ENCODE results near the gene RPL7A. TPM values are rescaled to one million over a fixed set of nuclear protein-coding genes. Genes with fewer than 3 reads are reported as not detected.
"Not testable (repeated sequence)": the region's sequence is repeated elsewhere in the genome, so short reads cannot be mapped to it uniquely, and the experiment has no call there.

Gene RPL7A
- total RNA-seq, 1 donor from 2014 or later: 2,501 TPM

DNA sequence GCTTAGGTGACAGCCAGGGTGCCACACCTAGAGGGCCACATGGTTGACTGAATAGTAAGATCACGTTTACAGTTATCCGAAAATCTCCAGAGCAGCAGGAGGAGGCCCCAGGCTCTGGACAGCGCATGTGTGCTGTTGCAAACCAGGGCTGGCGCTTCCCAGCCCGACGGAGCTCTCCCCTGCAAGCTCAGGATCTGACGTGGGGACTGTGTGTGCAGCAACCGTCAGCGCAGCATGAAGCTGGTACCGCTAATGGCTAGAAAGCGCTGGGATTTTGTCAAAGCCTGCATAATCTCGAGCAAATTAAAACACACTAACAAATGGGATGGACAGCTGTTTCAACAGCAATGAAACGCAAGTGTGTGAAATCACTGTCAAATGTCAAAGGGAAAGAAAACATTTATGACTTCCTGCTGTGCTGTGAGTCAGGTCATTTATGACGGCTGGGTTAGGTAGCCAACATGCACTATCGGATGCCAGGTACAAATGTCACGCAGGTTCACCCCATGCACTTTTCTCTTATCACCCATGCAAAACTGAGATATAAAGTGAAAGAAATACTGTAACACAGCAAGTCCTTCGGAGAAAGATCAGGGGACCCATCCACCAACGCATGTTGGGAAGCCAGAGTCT is 20.3 kb downstream of the RPL7A start:
- DNase-seq (ENCODE audit: low spot score): no peak

DNA sequence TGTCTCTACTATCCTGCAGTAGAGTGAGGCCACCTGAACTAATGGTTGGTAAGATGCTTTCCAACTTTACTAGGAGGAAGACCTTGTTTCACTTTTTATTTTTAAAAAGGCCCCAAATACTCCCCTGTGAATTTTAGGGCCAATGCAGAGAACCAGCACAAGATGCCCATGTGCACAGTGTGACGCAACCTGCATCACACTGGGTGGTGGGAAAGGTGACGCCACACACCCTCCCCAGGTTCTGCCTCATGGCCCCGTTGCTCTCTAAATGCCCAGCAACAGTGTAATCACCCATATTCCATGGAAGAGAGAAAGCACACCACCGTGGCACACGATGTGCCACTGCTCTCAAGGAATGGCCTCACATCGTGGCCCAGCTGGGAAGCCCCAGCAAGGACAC is 21.4 kb downstream of the RPL7A start:
- DNase-seq (ENCODE audit: low spot score): no peak

DNA sequence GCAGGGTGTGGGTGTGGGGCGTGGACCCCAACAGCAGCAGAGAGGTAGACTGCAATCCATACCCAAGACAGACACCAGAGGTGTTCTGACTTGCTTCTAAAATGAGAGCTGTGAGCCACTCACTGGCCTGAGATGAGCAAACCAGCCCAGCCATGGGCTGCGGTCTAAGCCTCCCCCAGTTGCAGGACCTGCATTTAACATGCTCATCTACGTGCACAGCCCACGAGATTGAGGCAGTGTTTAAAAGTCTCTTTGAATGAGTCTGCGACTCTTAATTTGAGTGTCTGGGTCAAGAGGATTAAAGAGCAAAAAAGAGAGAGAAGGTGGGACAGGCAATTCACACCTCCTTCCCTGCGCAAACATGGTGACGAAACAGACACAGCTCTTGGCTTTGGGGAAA is 21.9 kb downstream of the RPL7A start:
- no peak for DNase-seq (ENCODE audit: low spot score)

DNA sequence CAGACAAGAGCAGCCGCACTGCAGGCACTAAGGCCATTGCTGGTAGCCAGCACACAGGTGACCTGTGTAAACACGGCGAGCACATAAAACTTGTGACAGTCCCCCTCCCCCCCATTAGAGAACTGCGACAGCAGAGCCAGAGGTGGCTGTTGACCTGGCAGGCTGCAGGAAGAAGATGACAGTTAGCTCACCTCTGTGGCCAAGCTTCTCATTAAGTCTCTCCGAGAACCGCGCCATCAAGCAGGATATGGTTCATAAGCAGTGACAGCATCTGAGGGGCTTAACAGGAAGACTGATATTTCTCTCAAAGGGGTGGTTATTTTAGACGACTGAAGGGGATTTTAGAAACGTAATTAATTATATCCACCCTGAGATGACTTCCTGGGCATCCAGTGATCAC is 22.7 kb downstream of the RPL7A start:
- DNase-seq (ENCODE audit: low spot score): no peak

DNA sequence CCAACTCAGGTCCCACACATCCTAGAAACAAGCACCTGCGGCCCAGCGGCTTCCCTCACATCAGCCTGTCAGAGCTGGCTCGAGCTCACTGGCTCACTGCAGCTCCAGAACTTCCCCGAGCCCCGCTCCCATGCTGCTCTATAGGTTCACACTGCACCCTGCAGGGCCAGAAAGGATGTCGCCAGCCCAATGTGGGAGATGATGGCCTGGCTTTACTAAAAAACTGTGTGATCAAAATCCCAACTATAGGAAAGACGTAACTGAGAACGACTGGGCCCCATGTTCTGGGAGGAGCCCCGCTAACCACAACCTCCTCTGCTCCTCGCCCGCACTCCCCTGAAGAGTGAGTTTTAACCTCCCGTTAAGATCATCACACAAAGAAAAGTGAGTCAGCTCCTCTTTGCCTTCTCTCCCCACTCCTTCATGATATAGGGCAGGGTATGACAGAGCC is 23.3 kb downstream of the RPL7A start:
- no peak for DNase-seq (ENCODE audit: low spot score)

DNA sequence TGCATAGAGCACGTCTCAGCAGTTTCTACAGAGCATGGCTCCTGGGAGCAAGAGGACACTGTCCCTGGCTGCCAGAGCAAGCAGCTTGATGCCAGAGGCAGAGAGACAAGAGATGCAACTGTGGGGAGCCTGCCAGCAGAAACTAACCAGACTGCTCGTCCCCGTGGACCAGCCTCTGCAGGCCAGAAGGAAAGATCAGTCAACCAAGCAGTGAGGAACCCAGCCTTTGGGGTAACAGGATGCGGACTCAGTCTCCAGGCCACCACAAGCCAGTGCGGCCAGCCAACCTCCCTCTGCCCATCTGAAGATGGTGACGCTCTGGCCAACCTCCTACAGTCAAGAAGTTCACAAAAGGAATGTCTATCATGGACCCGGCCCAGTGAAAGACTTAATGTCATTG is 24.1 kb downstream of the RPL7A start:
- no peak for DNase-seq (ENCODE audit: low spot score)

DNA sequence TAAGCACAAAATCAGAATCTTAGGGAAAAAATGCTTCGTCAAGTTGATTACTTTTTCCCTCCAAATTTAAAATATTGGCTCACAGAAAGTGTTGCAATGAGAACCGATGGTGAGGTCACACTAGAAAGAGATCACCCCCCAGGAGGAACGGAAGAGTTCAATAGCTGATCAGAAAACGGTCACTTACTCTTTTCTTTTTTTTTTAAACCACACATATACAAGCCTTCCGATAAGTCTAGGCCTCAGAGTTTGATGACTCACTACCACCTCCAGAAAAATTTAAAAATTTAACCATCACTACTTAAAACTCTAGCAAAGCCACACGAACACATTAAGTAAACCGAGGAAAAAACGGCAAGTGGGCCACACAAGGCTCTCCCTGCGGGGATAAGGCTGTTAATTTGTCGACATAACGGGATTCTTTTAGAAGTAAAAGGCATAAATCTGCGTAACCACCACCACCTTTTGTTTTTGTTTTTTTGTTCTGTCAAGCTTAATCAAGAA is 26.6 kb downstream of the RPL7A start:
- no peak for DNase-seq (ENCODE audit: low spot score)

DNA sequence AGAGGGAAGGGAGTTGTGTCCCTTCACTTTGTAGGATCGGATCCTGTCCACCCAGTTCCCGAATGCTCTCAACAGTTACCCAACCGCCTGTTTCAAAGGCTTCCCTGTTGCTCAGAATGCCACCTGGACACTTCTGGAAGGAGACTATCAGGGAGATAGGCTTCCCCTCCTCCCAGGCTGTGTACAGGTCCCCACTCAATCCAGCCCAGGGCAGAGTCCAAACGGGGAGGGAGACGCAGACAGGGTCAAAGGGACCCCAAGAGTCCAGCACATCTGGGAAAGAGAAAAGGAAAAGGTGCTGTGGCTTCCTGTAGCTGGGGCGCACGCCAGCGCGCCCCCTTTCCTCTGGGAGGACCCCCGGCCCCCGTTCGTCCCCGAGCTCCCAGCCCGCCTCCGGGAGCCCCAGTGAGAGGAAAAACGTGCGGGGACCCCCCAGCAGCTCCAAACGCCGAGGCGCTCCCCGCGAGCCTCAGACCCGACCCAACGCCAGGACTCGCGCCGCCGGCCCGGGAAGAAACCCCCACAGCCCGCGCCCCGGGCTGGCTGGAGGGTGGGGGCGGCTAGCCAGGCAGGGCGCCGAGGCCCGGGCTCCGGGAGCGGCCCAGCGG is 27.2 kb downstream of the RPL7A start:
- DNase-seq (ENCODE audit: low spot score): no peak

DNA sequence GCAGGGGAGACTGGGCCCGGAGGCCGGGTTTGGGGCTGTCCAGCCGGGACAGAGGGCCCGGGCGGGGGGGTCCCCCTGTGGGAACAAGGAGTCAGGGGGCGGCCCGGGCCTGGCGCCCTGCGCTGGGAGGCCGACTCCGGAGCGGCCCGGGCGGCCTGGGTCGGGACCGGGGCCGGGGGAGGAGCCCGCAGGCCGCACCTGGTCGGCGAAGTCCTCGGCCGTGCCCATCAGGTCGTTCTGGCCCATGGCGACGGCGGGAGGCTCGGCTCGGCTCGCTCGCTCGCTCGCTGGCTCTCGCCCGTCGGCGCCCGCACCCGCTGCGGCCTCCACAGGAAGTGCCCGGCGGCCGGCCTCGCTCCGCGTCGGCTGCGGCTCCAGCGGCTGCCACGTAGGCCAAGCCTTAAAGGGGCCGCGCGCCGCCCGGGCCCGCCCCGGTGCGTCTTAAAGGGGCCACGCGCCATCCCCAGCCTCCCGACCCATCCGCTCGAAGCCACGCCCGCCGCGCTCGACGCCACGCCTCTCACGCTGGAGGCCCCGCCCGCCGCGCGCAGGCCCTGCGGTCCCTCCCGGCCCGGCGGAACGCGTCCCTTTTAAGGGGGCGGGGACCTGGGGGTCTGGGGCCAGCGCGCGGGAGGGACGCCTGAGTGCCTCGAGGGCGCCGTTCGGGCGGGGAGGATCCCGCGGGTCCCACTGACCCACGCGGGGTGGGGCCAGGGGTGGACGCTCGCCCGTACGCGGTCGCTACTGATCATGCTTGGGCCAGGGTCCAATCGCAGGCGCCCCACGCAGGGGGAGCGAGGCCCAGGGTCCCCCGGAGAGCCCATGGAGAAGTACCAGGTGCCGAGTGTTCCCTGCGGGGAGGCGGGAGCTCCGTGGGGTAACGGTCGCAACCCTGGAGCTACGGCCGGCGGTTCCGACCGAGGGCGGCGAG is 28.0 kb downstream of the RPL7A start, which contains the start of the genes STKLD1 and SURF4:
Gene STKLD1, plus strand, starts transcription at position 643 of the 931 bp plus-strand sequence. Its CDS starts 108 bp downstream, at position 751.
Gene SURF4, minus strand, starts transcription at position 337 of the 931 bp plus-strand sequence. Its CDS starts 91 bp downstream, at position 246.
- DNase-seq (ENCODE audit: low spot score): peak; percentile 96

DNA sequence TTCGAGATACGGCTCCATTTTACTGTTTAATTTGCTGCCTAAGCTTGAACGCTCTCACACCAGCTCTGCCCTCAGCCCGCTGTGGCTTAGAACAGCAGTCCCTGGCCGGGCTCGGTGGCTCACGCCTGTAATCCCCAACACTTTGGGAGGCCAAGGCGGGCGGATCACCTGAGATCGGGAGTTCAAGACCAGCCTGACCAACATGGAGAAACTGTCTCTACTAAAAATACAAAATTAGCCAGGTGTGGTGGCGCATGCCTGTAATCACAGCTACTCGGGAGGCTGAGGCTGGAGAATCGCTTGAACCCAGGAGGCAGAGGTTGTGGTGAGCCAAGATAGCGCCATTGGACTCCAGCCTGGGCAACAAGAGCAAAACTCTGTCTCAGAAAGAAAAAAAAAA is 29.3 kb downstream of the RPL7A start:
- DNase-seq (ENCODE audit: low spot score): not testable (repeated sequence)

DNA sequence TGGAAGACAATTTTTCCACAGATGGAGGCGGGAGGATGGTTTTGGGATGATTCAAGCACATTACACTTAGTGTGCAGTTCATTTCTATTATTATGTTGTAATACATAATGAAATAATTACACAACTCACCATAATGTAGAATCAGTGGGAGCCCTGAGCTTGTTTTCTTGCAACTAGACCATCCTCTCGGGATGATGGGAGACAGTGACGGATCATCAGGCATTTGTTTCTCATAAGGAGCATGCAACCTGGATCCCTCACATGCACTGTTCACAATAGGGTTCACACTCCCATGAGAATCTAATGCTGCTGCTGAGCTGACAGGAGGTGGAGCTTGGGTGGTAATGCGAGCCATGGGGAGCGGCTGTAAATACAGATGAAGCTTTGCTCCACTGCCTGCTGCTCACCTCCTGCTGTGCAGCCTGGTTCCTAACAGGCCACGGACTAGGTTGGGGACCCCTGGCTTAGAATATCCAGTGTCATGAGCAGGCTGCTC is 29.8 kb downstream of the RPL7A start:
- DNase-seq (ENCODE audit: low spot score): no peak

DNA sequence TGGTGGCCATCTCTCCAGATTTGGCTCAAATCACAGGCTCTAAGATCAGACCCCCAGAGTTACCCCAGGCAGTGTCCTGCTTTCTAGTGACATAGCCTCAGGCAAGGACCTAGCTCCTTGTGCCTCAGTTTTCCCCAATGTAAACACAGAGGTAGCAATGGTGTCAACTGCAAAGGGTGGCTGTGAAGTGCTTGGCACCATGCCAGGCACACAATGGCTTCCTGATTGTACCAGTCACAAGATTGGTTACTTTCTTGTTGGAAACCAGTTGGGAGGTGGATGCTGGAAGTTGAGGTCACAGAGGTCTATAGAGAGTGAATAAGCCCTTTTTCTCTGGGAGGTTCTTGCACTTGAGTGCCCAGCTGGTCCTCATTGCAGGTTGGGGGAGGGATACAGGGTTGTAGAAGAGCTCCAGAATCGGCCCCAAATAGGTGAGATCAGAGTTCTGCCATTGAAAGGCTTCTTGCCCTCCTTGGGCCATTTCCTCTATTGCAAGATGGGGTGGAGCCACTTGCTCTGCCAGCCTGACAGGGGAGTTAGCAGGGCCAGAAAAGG is 30.5 kb downstream of the RPL7A start:
- no peak for DNase-seq (ENCODE audit: low spot score)

DNA sequence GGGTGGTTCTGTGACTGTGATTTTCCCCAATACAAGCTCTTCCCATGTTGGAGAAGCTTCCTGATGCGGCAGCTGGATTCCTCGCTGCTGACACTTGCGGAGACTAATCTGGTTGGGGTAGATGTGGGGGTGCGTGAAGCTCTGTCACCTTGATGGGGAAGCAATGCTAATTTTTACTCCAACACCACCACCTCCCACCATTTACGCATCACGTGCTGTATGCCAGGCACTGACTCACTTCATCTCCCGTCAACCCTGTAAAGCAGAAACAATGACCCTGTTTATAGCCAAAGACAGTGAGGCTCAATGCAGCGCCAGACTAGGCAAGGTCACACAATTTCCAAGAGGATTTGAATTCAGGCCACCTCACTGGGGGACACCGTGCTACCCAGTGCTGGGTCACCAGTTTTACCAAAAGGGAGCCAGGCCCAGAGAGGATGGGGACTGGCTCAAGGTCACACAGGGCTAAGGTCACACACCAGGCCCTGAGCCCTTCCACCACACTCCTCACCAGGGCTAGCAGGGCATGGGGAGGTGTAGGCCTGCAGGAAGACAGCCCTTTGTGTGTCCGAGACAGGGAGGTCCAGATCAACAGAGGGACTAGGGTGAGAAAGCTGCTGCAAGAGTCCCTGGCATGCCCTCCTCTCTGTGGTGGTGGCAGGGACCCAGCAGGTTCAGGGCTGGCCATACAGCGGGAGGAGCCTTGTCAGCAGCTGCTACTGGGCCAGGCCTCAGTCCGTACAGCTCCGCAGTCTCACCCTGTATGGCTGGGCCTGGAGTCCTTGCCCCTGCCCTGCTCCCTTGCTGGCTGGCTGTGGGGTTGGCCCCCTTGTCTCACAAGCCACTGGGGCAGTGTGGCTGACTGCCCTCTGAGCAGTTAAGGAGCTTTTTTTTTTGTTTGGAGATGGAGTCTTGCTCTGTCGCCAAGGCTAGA is 31.4 kb downstream of the RPL7A start:
- no peak for DNase-seq (ENCODE audit: low spot score)

DNA sequence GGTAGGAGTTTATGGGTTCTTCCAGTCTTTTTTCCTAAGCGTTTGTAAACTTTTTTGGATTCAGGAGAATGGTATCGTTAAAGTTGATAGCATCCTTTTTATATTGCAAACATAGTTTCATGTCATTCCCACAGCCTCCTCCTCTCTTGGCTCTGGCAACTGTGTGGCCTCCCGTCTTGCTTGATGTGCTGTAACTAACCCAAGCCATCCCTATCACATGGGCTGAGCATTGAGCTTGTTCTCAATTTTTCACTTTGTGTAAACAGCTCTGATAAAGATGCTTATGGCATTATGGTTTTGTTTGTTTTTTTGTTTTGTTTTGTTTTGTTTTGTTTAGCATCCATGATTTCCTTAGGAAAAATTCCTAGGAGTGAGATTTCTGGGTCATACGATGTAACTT is 32.7 kb downstream of the RPL7A start:
- no peak for DNase-seq (ENCODE audit: low spot score)

DNA sequence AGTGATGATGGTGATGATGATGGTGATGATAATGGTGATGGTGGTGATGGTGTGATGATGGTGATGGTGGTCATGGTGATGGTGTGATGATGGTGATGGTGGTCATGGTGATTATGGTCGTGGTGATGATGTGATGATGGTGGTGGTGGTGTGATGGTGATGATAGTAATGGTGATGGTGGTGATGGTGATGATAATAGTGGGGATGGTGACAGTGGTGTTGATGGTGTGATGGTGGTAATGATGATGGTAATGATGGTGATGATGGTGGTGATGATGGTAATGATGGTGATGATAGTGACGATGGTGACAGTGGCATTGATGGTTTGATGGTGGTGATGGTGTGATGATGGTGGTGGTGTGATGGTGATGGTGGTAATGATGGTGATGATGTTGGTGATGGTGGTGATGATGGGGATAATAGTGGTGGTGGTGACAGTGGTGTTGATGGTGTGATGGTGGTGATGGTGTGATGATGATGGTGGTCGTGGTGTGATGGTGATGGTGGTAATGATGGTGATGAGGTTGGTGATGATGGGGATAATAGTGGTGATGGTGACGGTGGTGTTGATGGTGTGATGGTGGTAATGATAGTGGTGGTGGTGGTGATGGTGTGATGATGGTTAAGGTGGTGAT is 34.6 kb downstream of the RPL7A start:
- no peak for DNase-seq (ENCODE audit: low spot score)

DNA sequence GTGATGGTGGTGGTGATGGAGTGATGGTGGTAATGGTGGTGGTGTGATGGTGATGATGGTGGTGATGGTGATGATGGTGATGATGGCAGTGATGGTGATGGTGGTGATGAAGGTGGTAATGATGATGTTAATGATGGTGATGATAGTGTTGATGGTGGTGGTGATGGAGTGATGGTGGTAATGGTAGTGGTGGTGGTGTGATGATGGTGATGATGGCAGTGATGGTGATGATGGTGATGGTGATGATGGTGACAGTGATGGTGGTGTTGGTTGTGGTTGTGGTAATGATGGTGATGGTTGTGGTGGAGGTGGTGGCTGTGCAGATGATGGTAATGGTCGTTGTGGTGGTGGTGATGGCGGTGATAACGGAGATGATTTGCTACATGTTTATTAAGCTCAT is 35.4 kb downstream of the RPL7A start:
- DNase-seq (ENCODE audit: low spot score): no peak

DNA sequence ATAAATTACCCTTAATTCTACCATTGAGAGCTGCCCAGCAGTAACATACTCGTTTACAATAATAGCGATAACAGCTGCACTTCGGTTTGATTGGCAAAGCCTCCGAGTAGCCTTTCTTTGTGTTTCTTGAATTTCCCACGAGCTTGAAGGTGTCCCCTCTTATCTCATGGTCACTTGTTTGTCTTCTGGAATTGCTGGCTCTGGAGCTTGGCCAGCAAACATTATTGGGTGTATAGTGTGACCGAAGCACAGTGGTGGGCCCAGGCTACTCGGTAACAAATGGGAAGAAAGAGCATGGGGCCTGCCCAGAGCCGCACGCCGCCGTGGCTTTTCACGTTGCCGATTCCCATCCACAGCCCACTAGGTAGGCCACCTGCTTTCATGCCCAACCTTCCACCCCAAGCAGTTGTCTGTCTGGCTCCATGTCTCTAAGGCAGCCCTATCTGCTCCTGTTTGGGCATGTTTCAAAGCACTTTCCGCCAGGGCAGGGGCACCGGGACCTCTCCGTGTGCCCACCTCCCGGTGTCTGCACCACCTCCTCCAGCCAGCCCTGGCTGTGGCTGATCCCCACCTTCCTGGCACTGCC is 36.8 kb downstream of the RPL7A start:
- DNase-seq (ENCODE audit: low spot score): no peak

DNA sequence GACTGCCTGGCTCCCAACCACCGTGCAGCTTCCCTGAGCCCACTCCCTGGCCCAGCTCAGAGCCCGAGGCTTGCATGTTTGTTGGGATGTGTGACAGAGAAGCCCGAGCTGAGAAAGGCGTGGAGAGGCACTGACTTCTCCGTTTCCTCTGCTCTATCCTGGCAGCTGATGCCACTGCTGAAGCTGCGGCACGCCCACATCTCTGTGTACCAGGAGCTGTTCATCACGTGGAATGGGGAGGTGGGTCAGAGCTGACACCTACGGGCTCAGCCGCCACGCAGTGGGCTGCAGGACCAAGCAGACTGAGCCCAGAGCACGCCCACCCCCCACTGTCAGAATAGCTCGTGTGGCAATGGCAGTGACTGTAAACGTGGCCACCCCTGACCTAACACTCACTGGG is 37.4 kb downstream of the RPL7A start:
- no peak for DNase-seq (ENCODE audit: low spot score)

DNA sequence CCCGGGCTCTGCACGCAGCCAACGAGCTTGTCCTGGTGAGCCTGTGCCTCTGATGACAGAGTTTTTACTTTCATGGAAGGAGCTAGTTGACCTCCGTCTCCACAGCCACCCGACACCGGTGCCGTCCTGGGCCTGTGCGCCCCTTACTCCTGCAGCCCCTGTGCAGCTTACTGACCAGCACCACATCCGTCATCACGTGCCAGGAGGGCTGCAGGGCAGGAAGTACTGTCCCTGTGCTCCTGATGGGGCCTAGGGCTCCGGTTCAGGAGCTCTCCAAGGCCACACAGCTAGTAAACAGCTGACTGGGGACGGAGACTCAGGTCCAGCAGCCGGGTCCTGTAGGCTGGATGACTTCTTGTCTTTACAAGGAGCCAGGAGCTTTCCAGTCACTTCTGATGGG is 38.3 kb downstream of the RPL7A start:
- no peak for DNase-seq (ENCODE audit: low spot score)

DNA sequence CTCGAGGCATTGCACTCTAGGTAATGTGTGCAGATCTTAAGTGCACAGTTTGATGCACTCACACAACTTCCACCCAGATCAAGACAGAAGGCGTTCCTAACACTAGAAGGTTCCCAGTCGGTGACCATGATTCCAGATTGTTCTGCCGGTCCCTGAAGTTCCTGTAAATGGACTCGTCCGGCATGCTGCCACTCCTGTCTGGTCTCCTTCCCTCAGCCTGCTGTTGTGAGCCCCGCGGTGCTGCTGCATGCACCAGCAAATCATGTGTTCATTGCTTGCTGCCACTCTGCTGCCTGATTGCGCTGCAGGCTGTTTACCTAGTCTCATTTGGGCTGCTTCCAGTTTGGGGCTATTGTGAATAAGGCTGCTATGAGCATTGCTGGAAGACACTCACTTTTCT is 39.7 kb downstream of the RPL7A start:
- DNase-seq (ENCODE audit: low spot score): peak; percentile 69

Measured in ureter (tissue), 1 donor.